A673 (cell line): ENCODE measurements around the gene FAM171A2.

Source experiments
- CTCF ChIP-seq: fragments of 300-800, 200-600 bp; sonication (generic); conservative IDR thresholded peaks from 2 replicates; pipeline ENCODE4 v1.5.1; 2017; ENCODE audit warnings: low read depth, mild to moderate bottlenecking, antibody characterized with exemption, low read length, moderate library complexity, mixed read lengths
- EZH2 ChIP-seq: fragments of 200-600 bp; sonication (generic); IDR thresholded peaks from 2 replicates; pipeline ENCODE4 v1.6.1; 2017; ENCODE audit warnings: borderline replicate concordance, low read depth, mild to moderate bottlenecking, mixed read lengths, antibody characterized with exemption, low read length; ENCODE audit not compliant: poor library complexity, severe bottlenecking

GRCh38 chr17:44314031-44314430, 49.6 kb downstream of the FAM171A2 start:
- TF ChIP-seq CTCF (no peak), EZH2 (no peak)
